Measurements from ENCODE around the gene TPCN2.

- TF ChIP-seq REST (IDR thresholded peaks at IDR 0.05; ENCODE audit: insufficient read depth in 1 of 2, low read depth in 2 of 2, low read length in 2 of 2) (no peak), TAF1 (IDR thresholded peaks at IDR 0.05; ENCODE audit: borderline replicate concordance, insufficient read depth, low read length) (no peak), POLR2AphosphoS5 (IDR thresholded peaks at IDR 0.05; ENCODE audit: low read depth, low read length) (no peak)
Measured at GRCh38 chr11:69091638-69092165, 43.0 kb downstream of the TPCN2 start.

Measured in PFSK-1 (cell line).